HUES48 (cell line): ENCODE results near the gene HHAT.

Source experiments
- H3K27ac ChIP-seq: one replicate; pipeline ENCODE4 v1.7.0; 2013; ENCODE audit warnings: low read depth, low read length, inconsistent platforms
- H3K27me3 ChIP-seq: 2 replicates; pipeline ENCODE4 v1.6.1; 2013; ENCODE audit warnings: mild to moderate bottlenecking, low read length; ENCODE audit not compliant: control insufficient read depth, insufficient read depth
- H3K36me3 ChIP-seq: 2 replicates; pipeline ENCODE4 v1.6.1; 2013; ENCODE audit warnings: low read length; ENCODE audit not compliant: control insufficient read depth, insufficient read depth
- H3K4me1 ChIP-seq: 2 replicates; pipeline ENCODE4 v1.6.1; 2013; ENCODE audit warnings: mild to moderate bottlenecking, low read length; ENCODE audit not compliant: control insufficient read depth, insufficient read depth
- H3K4me3 ChIP-seq: 2 replicates; pipeline ENCODE4 v1.5.1; 2013; ENCODE audit warnings: mild to moderate bottlenecking, low read depth, low read length
- H3K9ac ChIP-seq: 2 replicates; pipeline ENCODE4 v1.6.1; 2013; ENCODE audit warnings: mild to moderate bottlenecking, low read depth, low read length, moderate library complexity
- H3K9me3 ChIP-seq: 2 replicates; pipeline ENCODE4 v1.6.1; 2013; ENCODE audit warnings: low read length; ENCODE audit not compliant: control insufficient read depth, insufficient read depth

The HHAT gene

GRCh38 chr1:210437781-210438180 is 109.1 kb downstream of the HHAT start:
- H3K9ac ChIP-seq = no peak overlapping the region
- H3K27me3 ChIP-seq = no peaks in the 10 kb centered on the region
- peaks cover 18% of the 10 kb centered on the region for H3K4me1 ChIP-seq
- H3K36me3 ChIP-seq = no peaks in the 10 kb centered on the region
- H3K4me3 ChIP-seq = no peak overlapping the region
- no peak overlapping the region for H3K27ac ChIP-seq
- no peaks in the 10 kb centered on the region for H3K9me3 ChIP-seq

GRCh38 chr1:210438928-210439841 is 110.5 kb downstream of the HHAT start:
- peak overlapping the region; percentile 20 for H3K27ac ChIP-seq
- no peak overlapping the region for H3K4me3 ChIP-seq
- H3K27me3 ChIP-seq = no peaks in the 10 kb centered on the region
- no peak overlapping the region for H3K9ac ChIP-seq
- no peaks in the 10 kb centered on the region for H3K36me3 ChIP-seq
- H3K4me1 ChIP-seq = peaks cover 9% of the 10 kb centered on the region
- no peaks in the 10 kb centered on the region for H3K9me3 ChIP-seq

- Histone ChIP-seq H3K4me3 (no peak overlapping the region), H3K9ac (no peak overlapping the region), H3K36me3 (no peaks in the 10 kb centered on the region), H3K4me1 (peaks cover 4% of the 10 kb centered on the region; the same call in 1 of the 2 replicates), H3K27me3 (no peaks in the 10 kb centered on the region), H3K9me3 (no peaks in the 10 kb centered on the region), H3K27ac (no peak overlapping the region)
Measured at GRCh38 chr1:210440081-210440480, 111.4 kb downstream of the HHAT start.

GRCh38 chr1:210441028-210441427 is 112.3 kb downstream of the HHAT start:
- no peaks in the 10 kb centered on the region for H3K9me3 ChIP-seq
- H3K36me3 ChIP-seq = no peaks in the 10 kb centered on the region
- H3K27ac ChIP-seq = no peak overlapping the region
- no peak overlapping the region for H3K4me3 ChIP-seq
- no peaks in the 10 kb centered on the region for H3K27me3 ChIP-seq
- no peak overlapping the region for H3K9ac ChIP-seq
- peaks cover 6% of the 10 kb centered on the region; the same call in 1 of the 2 replicates for H3K4me1 ChIP-seq

GRCh38 chr1:210445485-210445884 is 116.8 kb downstream of the HHAT start:
- H3K27me3 ChIP-seq = no peaks in the 10 kb centered on the region
- H3K4me3 ChIP-seq = no peak overlapping the region
- H3K4me1 ChIP-seq = peaks cover 10% of the 10 kb centered on the region; the same call in 1 of the 2 replicates
- no peaks in the 10 kb centered on the region for H3K36me3 ChIP-seq
- H3K9ac ChIP-seq = no peak overlapping the region
- no peak overlapping the region for H3K27ac ChIP-seq
- H3K9me3 ChIP-seq = no peaks in the 10 kb centered on the region

- Histone ChIP-seq H3K4me1 (peaks cover 10% of the 10 kb centered on the region; the same call in 1 of the 2 replicates), H3K27ac (peak overlapping the region; percentile 54), H3K4me3 (no peak overlapping the region), H3K36me3 (no peaks in the 10 kb centered on the region), H3K9me3 (no peaks in the 10 kb centered on the region), H3K9ac (no peak overlapping the region), H3K27me3 (no peaks in the 10 kb centered on the region)
Measured at GRCh38 chr1:210445931-210446330, 117.2 kb downstream of the HHAT start.

GRCh38 chr1:210446479-210446878 is 117.8 kb downstream of the HHAT start:
- H3K4me3 ChIP-seq = no peak overlapping the region
- H3K27ac ChIP-seq = peak overlapping the region; percentile 54
- no peaks in the 10 kb centered on the region for H3K9me3 ChIP-seq
- H3K36me3 ChIP-seq = no peaks in the 10 kb centered on the region
- H3K27me3 ChIP-seq = no peaks in the 10 kb centered on the region
- H3K9ac ChIP-seq = no peak overlapping the region
- H3K4me1 ChIP-seq = peaks cover 10% of the 10 kb centered on the region; the same call in 1 of the 2 replicates

- Histone ChIP-seq H3K27ac (peak overlapping the region; percentile 20), H3K4me1 (peaks cover 10% of the 10 kb centered on the region; the same call in 1 of the 2 replicates), H3K36me3 (no peaks in the 10 kb centered on the region), H3K9ac (no peak overlapping the region), H3K27me3 (no peaks in the 10 kb centered on the region), H3K9me3 (no peaks in the 10 kb centered on the region), H3K4me3 (no peak overlapping the region)
Measured at GRCh38 chr1:210447456-210448057, 118.9 kb downstream of the HHAT start.

GRCh38 chr1:210448297-210448892 is 119.7 kb downstream of the HHAT start:
- no peaks in the 10 kb centered on the region for H3K27me3 ChIP-seq
- H3K36me3 ChIP-seq = no peaks in the 10 kb centered on the region
- peaks cover 10% of the 10 kb centered on the region; the same call in 1 of the 2 replicates for H3K4me1 ChIP-seq
- no peak overlapping the region for H3K4me3 ChIP-seq
- no peak overlapping the region for H3K9ac ChIP-seq
- no peak overlapping the region for H3K27ac ChIP-seq
- H3K9me3 ChIP-seq = no peaks in the 10 kb centered on the region

GRCh38 chr1:210455840-210456603 is 127.3 kb downstream of the HHAT start:
- H3K36me3 ChIP-seq = no peaks in the 10 kb centered on the region
- H3K4me3 ChIP-seq = no peak overlapping the region
- H3K9ac ChIP-seq = no peak overlapping the region
- H3K27ac ChIP-seq = no peak overlapping the region
- 0 out of 2 replicates have a peak, but pooled peaks cover 5% of the 10 kb centered on the region for H3K4me1 ChIP-seq
- no peaks in the 10 kb centered on the region for H3K9me3 ChIP-seq
- no peaks in the 10 kb centered on the region for H3K27me3 ChIP-seq
